Hepatocyte (in vitro differentiated cells): ENCODE results near the gene ZNF469.

Source experiments
- EZH2phosphoT487 ChIP-seq: fragments of 200-600 bp; sonication (generic); IDR thresholded peaks from one replicate; pipeline ENCODE4 v1.6.1; 2018; ENCODE audit warnings: antibody characterized with exemption, mild to moderate bottlenecking, low read depth, moderate library complexity; ENCODE audit not compliant: unreplicated experiment, severe bottlenecking
- TF ChIP-seq, protein P1 (sequence below): fragments of 200-600 bp; sonication (generic); IDR thresholded peaks from 2 replicates; pipeline ENCODE4 v1.5.1; 2016; ENCODE audit warnings: antibody characterized with exemption, mild to moderate bottlenecking; ENCODE audit not compliant: poor library complexity

DNA sequence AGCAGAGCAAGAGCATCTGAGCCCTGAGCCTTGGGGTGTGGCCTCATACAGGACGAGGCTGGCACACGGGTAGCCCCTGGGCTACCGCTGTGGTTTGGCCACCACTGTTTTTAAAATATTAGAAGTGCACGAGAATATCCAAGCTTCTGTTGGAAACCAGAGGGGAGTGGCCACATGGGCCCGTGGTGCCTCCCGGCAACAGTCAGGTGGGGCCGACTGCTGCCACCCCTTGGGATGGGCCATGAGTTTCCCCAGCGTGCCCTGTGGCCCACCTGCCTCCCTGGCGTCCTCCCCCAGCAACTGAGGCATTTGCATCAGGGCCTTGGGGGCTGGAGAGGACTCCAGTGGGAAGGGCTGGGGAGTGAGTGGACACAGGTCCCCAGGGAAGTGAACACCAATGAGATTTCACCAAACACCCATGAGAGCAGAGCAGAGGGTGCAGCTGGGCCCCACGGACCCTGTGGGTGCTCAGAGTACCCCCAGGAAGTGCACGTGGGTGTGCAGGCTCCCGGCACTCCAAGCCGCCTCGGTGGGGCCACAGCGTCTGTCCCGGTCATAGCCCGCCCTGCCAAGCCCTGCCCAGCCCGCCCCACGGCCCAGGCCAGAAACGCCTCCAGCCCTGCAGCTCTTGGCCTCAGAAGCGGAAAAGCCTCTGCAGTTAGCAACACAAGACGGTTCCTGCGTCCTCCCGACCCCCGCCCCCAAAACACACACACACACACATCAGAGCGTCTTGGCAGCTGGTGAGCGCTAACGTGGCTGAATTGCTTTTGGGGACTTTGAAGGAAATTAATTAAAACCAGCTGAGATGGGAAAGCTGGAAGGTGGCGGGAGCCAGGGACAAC is 22.7 kb downstream of the ZNF469 start:
- TF ChIP-seq, protein P1, sequence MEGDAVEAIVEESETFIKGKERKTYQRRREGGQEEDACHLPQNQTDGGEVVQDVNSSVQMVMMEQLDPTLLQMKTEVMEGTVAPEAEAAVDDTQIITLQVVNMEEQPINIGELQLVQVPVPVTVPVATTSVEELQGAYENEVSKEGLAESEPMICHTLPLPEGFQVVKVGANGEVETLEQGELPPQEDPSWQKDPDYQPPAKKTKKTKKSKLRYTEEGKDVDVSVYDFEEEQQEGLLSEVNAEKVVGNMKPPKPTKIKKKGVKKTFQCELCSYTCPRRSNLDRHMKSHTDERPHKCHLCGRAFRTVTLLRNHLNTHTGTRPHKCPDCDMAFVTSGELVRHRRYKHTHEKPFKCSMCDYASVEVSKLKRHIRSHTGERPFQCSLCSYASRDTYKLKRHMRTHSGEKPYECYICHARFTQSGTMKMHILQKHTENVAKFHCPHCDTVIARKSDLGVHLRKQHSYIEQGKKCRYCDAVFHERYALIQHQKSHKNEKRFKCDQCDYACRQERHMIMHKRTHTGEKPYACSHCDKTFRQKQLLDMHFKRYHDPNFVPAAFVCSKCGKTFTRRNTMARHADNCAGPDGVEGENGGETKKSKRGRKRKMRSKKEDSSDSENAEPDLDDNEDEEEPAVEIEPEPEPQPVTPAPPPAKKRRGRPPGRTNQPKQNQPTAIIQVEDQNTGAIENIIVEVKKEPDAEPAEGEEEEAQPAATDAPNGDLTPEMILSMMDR: no peak
- no peak for TF ChIP-seq EZH2phosphoT487
